NCI-H1417 treated with DMSO at 0.1 percent for 48 hours (cell line): ENCODE measurements around the gene ALG3.
A peak's percentile ranks its signal among the peaks of the same experiment; 100 is the strongest.
"Not testable (repeated sequence)": the region's sequence is repeated elsewhere in the genome, so short reads cannot be mapped to it uniquely, and the experiment has no call there.

ENCODE experiments used
- DNase-seq: peaks from one replicate; lab custom pipeline; 2025; lab: John Stamatoyannopoulos, UW

Gene ALG3

GRCh38 chr3:184248454-184249411 is at the start of gene ALG3:
Gene ALG3, minus strand, starts transcription at chr3:184248962. Its CDS starts 22 bp downstream, at chr3:184248940.
- peak; percentile 43 for DNase-seq

- DNase-seq, result no peak
Observed at GRCh38 chr3:184296616-184297015, 47.9 kb upstream of the ALG3 start.

GRCh38 chr3:184295771-184296170 is 47.0 kb upstream of the ALG3 start:
- no peak for DNase-seq

GRCh38 chr3:184291738-184292445 is 43.1 kb upstream of the ALG3 start:
- DNase-seq, result no peak

GRCh38 chr3:184291044-184291737 is 42.4 kb upstream of the ALG3 start:
- no peak for DNase-seq

- no peak for DNase-seq
Observed at GRCh38 chr3:184290331-184290730, 41.6 kb upstream of the ALG3 start.

GRCh38 chr3:184289426-184289938 is 40.7 kb upstream of the ALG3 start:
- DNase-seq, result peak; percentile 6

GRCh38 chr3:184284696-184285095 is 35.9 kb upstream of the ALG3 start:
- peak; percentile 68 for DNase-seq

- DNase-seq, result no peak
Observed at GRCh38 chr3:184283681-184284080, 34.9 kb upstream of the ALG3 start.

GRCh38 chr3:184282941-184283340 is 34.2 kb upstream of the ALG3 start:
- DNase-seq, result no peak

GRCh38 chr3:184277366-184277765 is 28.6 kb upstream of the ALG3 start:
- DNase-seq, result no peak

GRCh38 chr3:184275961-184276910 is 27.5 kb upstream of the ALG3 start, which contains the start of gene ECE2:
Gene ECE2, plus strand, starts transcription at chr3:184276022. Its CDS starts 132 bp downstream, at chr3:184276154.
- DNase-seq, result no peak

- DNase-seq, result no peak
Observed at GRCh38 chr3:184275381-184275701, 26.6 kb upstream of the ALG3 start.

GRCh38 chr3:184272269-184272668 is 23.5 kb upstream of the ALG3 start:
- no peak for DNase-seq

- not testable (repeated sequence) for DNase-seq
Observed at GRCh38 chr3:184267249-184267648, 18.5 kb upstream of the ALG3 start.

GRCh38 chr3:184262764-184263179 is 14.0 kb upstream of the ALG3 start:
- DNase-seq, result peak; percentile 45

- no peak for DNase-seq
Observed at GRCh38 chr3:184261854-184262763, 13.3 kb upstream of the ALG3 start.

GRCh38 chr3:184261270-184261853 is 12.6 kb upstream of the ALG3 start, which contains the start of gene CAMK2N2:
Gene CAMK2N2, minus strand, starts transcription at chr3:184261553. Its CDS starts 268 bp downstream, at chr3:184261285.
- peak; percentile 81 for DNase-seq

GRCh38 chr3:184260724-184261269 is 12.0 kb upstream of the ALG3 start:
- DNase-seq, result no peak
